Stimulated activated CD4-positive, alpha-beta T cell treated with anti-CD3 and anti-CD28 coated beads, Interleukin-1b, Interleukin-23, amount 100 ng/mL, for 24 hours (primary cell): Measurements from ENCODE around the gene C1QTNF12.
"Not testable (repeated sequence)": the region's sequence is repeated elsewhere in the genome, so short reads cannot be mapped to it uniquely, and the experiment has no call there.

Experiments
- DNase-seq, 4 experiments: peaks; one replicate each; pipeline ENCODE4 v3.0.0-alpha.2; 2020; ENCODE audit warnings: low read depth in 4 of 4, low spot score in 1 of 4

The C1QTNF12 gene

GRCh38 chr1:1199961-1200875 lies 46.3 kb downstream of the C1QTNF12 start:
- DNase-seq, result no peak

GRCh38 chr1:1199141-1199960 lies 47.2 kb downstream of the C1QTNF12 start:
- DNase-seq, result no peak

- DNase-seq, result no peak
Measured at GRCh38 chr1:1198423-1199140, 47.9 kb downstream of the C1QTNF12 start.

GRCh38 chr1:1197551-1198422 lies 48.7 kb downstream of the C1QTNF12 start:
- DNase-seq, result no peak

GRCh38 chr1:1197188-1197500 lies 49.4 kb downstream of the C1QTNF12 start:
- no peak for DNase-seq

GRCh38 chr1:1196431-1197187 lies 49.9 kb downstream of the C1QTNF12 start:
- DNase-seq, result no peak

- not testable (repeated sequence) for DNase-seq
Measured at GRCh38 chr1:1195726-1196125, 50.8 kb downstream of the C1QTNF12 start.

- no peak for DNase-seq
Measured at GRCh38 chr1:1194723-1195122, 51.8 kb downstream of the C1QTNF12 start.
